ENCODE results near the gene KCNAB2. TPM values are rescaled to one million over a fixed set of nuclear protein-coding genes. Genes with fewer than 3 reads are reported as not detected.

KCNAB2 gene
- total RNA-seq, 2 donors from 2014 or later: 2.0 to 5.5 TPM

- H3K4me1 ChIP-seq (replicated peaks): no peaks in the 10 kb centered on the region
- intact Hi-C loops (cut with DNase I): no loop called here
- H3K27ac ChIP-seq: no peak overlapping the region
- DNase-seq (ENCODE audit: low spot score): no peak
- peaks cover 10% of the 10 kb centered on the region for H3K27me3 ChIP-seq (replicated peaks; ENCODE audit: insufficient read depth)
- 84% methylated on average over 4 of the region's 4 CpGs for WGBS
- no peaks in the 10 kb centered on the region for H3K36me3 ChIP-seq
- TF ChIP-seq POLR2AphosphoS5 (IDR thresholded peaks at IDR 0.05) (no peak), CTCF (IDR thresholded peaks at IDR 0.05) (no peak), POLR2A (IDR thresholded peaks at IDR 0.05) (no peak)
- H3K4me3 ChIP-seq: no peak overlapping the region
- no peaks in the 10 kb centered on the region for H3K9me3 ChIP-seq
Measured at GRCh38 chr1:6142734-6143133, 97.0 kb downstream of the KCNAB2 start.

GRCh38 chr1:6143395-6143794, 97.7 kb downstream of the KCNAB2 start:
- no peak overlapping the region for H3K27ac ChIP-seq
- intact Hi-C loops (cut with DNase I): no loop called here
- no peaks in the 10 kb centered on the region for H3K4me1 ChIP-seq (replicated peaks)
- H3K4me3 ChIP-seq: no peak overlapping the region
- 84% methylated on average over 4 of the region's 4 CpGs for WGBS
- no peaks in the 10 kb centered on the region for H3K36me3 ChIP-seq
- no peak for DNase-seq (ENCODE audit: low spot score)
- no peaks in the 10 kb centered on the region for H3K9me3 ChIP-seq
- H3K27me3 ChIP-seq (replicated peaks; ENCODE audit: insufficient read depth): peaks cover 10% of the 10 kb centered on the region
- TF ChIP-seq CTCF (IDR thresholded peaks at IDR 0.05) (no peak), POLR2AphosphoS5 (IDR thresholded peaks at IDR 0.05) (no peak), POLR2A (IDR thresholded peaks at IDR 0.05) (no peak)

- Histone ChIP-seq H3K4me1 (replicated peaks) (no peaks in the 10 kb centered on the region), H3K27ac (no peak overlapping the region), H3K36me3 (no peaks in the 10 kb centered on the region), H3K9me3 (no peaks in the 10 kb centered on the region), H3K27me3 (replicated peaks; ENCODE audit: insufficient read depth) (peaks cover 10% of the 10 kb centered on the region), H3K4me3 (no peak overlapping the region)
- DNase-seq (ENCODE audit: low spot score): no peak
- 73% methylated on average over 7 of the region's 7 CpGs for WGBS
- TF ChIP-seq CTCF (IDR thresholded peaks at IDR 0.05): no peak
- TF ChIP-seq POLR2A (IDR thresholded peaks at IDR 0.05): no peak
- no peak for TF ChIP-seq POLR2AphosphoS5 (IDR thresholded peaks at IDR 0.05)
- intact Hi-C loops (cut with DNase I): no loop called here
Measured at GRCh38 chr1:6144175-6144574, 98.5 kb downstream of the KCNAB2 start.

GRCh38 chr1:6144647-6145395, 99.1 kb downstream of the KCNAB2 start:
- Histone ChIP-seq H3K9me3 (no peaks in the 10 kb centered on the region), H3K27ac (no peak overlapping the region), H3K4me1 (replicated peaks) (no peaks in the 10 kb centered on the region), H3K27me3 (replicated peaks; ENCODE audit: insufficient read depth) (peaks cover 10% of the 10 kb centered on the region), H3K4me3 (no peak overlapping the region), H3K36me3 (no peaks in the 10 kb centered on the region)
- TF ChIP-seq POLR2A (IDR thresholded peaks at IDR 0.05) (no peak), CTCF (IDR thresholded peaks at IDR 0.05) (no peak), POLR2AphosphoS5 (IDR thresholded peaks at IDR 0.05) (no peak)
- DNase-seq (ENCODE audit: low spot score): no peak
- 50% methylated on average over 16 of the region's 16 CpGs for WGBS
- intact Hi-C loops (cut with DNase I): no loop called here

- Histone ChIP-seq H3K27ac (no peak overlapping the region), H3K36me3 (no peaks in the 10 kb centered on the region), H3K27me3 (replicated peaks; ENCODE audit: insufficient read depth) (peaks cover 10% of the 10 kb centered on the region), H3K4me1 (replicated peaks) (no peaks in the 10 kb centered on the region), H3K4me3 (no peak overlapping the region), H3K9me3 (no peaks in the 10 kb centered on the region)
- WGBS: 46% methylated on average over 2 of the region's 2 CpGs
- TF ChIP-seq POLR2A (IDR thresholded peaks at IDR 0.05) (no peak), POLR2AphosphoS5 (IDR thresholded peaks at IDR 0.05) (no peak), CTCF (IDR thresholded peaks at IDR 0.05) (no peak)
- DNase-seq (ENCODE audit: low spot score): no peak
- intact Hi-C loops (cut with DNase I): no loop called here
Measured at GRCh38 chr1:6145396-6145750, 99.7 kb downstream of the KCNAB2 start.

Data from prostate gland (tissue), 2 donors.